Esophagus squamous epithelium (tissue), 4 donors: ENCODE results near the gene PINLYP.

Experiments
- POLR2A ChIP-seq, 4 donors: fragments of 450-650 bp; IDR thresholded peaks; one replicate each; pipeline ENCODE4 v1.6.1; 2017; ENCODE audit warnings: antibody characterized with exemption in 4 of 4, mild to moderate bottlenecking in 4 of 4, moderate library complexity in 3 of 4
- TF ChIP-seq, protein P1 (sequence below), 6 experiments: fragments of 450-650 bp in 4 of 6; fragments of 200-600 bp in 2 of 6; sonication (generic) in 2 of 6; IDR thresholded peaks; one replicate each; pipeline ENCODE4 v1.5.1; 2016 to 2019; ENCODE audit warnings: antibody characterized with exemption in 6 of 6, mild to moderate bottlenecking in 4 of 6, moderate library complexity in 4 of 6

DNA sequence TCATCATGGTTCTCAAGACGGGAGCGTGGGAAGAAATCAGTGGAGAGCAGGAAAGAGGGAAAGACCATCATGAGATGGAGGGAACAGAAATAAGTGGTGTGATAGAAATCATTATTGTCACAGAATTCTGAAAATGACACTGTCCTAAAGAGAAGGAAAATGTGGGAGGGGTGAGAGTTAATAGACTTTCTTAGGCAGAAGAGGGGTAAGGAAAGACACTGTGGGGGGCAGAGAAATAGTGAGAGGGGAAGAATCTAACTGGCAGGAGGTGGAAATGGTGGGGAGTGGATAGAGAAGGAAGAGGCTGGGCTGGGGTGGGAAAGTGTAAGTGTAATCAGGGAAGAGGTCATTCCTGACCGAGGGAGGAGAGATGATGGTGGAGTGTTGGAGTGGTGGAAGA is 3.2 kb downstream of the PINLYP start:
- TF ChIP-seq, protein P1, sequence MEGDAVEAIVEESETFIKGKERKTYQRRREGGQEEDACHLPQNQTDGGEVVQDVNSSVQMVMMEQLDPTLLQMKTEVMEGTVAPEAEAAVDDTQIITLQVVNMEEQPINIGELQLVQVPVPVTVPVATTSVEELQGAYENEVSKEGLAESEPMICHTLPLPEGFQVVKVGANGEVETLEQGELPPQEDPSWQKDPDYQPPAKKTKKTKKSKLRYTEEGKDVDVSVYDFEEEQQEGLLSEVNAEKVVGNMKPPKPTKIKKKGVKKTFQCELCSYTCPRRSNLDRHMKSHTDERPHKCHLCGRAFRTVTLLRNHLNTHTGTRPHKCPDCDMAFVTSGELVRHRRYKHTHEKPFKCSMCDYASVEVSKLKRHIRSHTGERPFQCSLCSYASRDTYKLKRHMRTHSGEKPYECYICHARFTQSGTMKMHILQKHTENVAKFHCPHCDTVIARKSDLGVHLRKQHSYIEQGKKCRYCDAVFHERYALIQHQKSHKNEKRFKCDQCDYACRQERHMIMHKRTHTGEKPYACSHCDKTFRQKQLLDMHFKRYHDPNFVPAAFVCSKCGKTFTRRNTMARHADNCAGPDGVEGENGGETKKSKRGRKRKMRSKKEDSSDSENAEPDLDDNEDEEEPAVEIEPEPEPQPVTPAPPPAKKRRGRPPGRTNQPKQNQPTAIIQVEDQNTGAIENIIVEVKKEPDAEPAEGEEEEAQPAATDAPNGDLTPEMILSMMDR (IDR thresholded peaks at IDR 0.05), result no peak
- no peak for TF ChIP-seq POLR2A (IDR thresholded peaks at IDR 0.05)
